Hematopoietic multipotent progenitor cell treated with erythropoietin and hydrocortisone succinate and interleukin-3 and kit ligand, for 8 days (in vitro differentiated cells): Measurements from ENCODE around the gene AFAP1.

Source experiments
- DNase-seq: peaks from one replicate; pipeline ENCODE4 v3.0.0-alpha.2; 2015

AFAP1 gene

DNA sequence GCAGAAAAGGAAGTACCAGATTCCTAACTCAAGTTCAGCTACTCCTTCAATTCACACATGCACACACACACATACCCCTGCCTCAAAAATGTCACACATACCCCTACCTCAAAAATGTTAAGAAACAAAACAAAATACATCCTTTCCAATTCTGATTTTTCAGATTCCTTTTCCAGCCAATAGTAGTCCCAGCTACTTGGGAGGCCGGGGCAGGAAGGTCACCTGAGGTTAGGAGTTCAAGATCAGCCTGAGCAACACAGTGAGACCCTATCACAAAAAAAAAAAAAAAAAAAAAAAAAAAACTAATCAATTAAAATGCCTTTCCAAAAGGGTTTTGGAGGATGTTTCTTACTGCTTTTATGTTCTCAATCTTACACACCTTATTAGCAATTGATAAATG lies 138.0 kb downstream of the AFAP1 start:
- no peak for DNase-seq

DNA sequence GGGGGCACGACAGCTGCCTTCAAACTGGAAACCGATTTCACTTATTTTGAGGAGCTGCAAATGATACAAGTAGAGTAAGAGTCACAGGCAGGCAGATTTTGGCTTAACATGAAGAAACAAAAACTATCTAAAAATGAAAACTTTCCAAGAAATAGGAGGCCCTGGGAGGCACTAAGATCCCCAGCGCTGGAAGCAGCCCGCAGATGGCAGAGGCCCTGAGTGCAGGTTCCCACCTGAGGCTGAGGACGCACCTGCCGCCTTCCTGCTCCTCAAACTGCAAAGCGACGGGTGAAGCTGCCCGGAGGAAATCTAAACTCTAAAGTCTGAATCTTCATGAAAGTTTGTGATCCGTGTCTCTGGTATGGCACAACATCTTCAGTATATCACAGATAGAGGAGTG lies 138.7 kb downstream of the AFAP1 start:
- no peak for DNase-seq

DNA sequence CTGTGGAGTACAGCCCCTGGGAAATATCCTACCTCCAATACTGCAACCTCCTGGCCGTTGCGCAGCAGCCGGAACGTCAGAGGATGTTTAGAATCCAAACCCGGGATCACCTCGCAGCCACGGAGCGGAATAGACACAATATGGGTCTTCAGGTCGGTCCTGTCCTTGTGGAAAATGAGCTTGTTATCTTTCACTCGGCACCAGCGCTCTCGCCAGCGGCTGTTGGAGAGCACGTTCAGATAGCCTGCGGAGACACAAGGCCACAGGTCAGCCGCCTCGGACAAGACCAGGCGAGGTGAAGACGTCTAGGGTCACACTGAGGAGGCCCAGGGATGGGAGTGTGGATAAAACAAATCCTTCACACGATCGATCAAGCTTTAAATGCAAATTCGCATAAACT lies 139.3 kb downstream of the AFAP1 start:
- no peak for DNase-seq

- DNase-seq, result no peak
Measured at GRCh38 chr4:7799736-7800135, 139.9 kb downstream of the AFAP1 start.

DNA sequence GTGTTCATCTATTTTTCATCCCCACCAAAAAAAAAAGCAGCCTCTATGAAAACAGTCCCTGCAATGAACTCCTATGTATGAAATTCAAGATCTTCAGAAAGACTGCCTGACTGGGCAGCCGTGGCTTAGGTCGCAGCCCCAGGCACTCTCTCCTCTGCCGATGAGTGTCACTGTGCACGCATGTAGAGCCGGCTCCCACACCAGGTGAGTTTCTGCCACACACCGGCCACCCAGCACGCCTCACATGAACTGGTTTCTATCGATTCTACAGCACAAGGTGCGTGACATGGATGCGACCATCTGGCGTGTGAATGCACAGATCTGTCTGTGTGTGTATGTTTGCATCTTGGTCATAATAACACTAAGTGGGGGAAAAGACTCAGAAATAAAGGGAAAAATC lies 140.4 kb downstream of the AFAP1 start:
- no peak for DNase-seq

GRCh38 chr4:7798178-7798995 lies 141.3 kb downstream of the AFAP1 start:
- no peak for DNase-seq

DNA sequence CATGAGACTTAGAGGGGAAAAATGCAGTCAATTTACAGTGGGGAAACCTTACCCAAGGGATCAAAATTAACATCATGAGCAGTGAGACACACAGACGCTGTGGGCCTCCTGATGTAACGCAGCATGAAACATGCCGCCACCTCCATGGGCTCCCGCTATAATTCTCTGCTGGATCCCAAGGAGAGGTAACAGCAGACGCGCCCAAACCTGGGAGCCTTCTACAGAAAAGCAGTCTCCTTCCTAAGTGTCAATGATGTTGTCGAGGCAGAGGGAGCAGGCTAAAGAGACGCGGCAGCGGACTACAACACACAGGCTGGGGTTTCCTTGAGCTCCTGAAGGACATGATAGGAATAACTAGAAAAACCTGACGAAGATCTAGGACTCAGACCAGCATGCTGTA lies 142.3 kb downstream of the AFAP1 start:
- no peak for DNase-seq

- DNase-seq, result no peak
Measured at GRCh38 chr4:7795983-7796382, 143.7 kb downstream of the AFAP1 start.

GRCh38 chr4:7793186-7793585 lies 146.5 kb downstream of the AFAP1 start:
- DNase-seq, result peak; percentile 37

- DNase-seq, result no peak
Measured at GRCh38 chr4:7792616-7793015, 147.0 kb downstream of the AFAP1 start.

DNA sequence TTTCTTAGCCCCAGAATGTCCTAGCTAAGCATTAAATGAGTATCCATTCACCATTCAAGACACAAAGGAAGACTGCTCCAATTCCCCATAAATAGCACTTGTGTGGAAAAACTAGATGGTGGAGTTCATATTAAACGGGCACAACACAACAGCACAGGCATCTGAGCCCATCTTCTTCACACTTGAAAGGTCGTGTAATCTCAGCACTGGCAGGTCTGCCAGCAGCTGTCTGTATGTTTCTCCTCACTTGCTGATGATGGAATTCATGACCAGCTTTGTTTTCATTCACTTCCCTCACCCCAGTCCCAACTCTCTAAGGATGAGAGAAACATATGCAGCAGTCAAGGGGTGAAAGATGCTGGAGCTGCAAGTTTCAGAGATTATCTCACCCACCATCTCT lies 148.7 kb downstream of the AFAP1 start:
- no peak for DNase-seq

- DNase-seq, result no peak
Measured at GRCh38 chr4:7790023-7790422, 149.6 kb downstream of the AFAP1 start.

DNA sequence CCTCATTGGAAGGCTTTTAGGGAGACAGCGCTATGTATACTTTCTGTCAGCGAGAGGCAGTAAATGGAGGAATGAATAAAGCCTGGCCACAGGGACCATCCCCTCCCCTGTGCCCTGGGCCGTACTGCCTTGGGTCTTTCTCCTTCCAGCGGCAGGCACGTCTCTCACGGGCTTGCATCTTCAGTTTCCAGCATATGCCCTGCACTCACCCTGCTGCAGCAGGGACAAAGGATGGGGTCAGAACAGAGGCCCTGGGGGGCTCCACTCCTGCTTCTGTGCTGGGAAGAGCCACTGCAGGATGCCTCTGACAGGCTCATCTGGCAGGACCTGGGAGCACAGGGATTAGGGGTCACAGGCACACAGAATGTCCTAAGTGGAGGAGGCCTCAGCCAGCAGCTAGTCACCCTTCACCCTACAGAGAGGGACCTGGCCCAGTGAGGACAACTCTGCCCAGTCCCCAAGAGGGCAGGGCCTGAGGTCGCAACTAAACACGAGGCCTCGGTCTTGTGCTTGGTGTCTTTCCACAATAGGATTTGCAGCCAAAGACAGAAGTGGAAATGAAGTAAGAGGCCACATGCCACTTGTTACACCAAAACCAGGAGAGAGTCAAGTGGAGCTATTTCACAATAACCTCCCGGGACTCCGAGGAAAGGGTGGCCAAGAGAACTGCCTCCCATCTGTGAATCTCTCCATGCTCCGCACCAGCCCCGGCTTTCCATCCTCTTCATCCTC lies 150.8 kb downstream of the AFAP1 start:
- no peak for DNase-seq

- no peak for DNase-seq
Measured at GRCh38 chr4:7788193-7788592, 151.5 kb downstream of the AFAP1 start.

DNA sequence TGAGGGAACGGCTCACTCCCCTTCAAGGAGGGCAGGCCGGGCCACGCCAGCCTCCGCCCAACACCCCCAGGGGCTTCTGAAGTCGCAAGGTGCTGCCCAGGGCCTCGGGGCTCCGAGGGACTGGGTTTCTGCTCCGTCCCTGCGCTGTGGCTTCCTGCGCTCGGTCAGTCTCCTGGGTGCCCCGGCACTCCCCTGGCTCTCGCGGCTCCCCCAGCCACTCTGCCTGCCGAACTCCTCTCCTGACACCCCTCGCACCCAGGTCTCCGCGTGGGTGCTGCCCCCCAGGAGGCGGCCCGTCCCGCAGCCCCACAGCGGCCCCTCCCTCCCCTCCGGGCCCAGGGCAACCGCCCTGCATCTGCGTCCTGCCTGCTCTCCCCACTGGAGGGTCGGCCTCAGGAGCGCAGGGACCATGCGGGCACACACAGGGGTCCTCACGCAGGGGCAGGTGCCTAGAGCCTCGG lies 151.9 kb downstream of the AFAP1 start:
- DNase-seq, result no peak

DNA sequence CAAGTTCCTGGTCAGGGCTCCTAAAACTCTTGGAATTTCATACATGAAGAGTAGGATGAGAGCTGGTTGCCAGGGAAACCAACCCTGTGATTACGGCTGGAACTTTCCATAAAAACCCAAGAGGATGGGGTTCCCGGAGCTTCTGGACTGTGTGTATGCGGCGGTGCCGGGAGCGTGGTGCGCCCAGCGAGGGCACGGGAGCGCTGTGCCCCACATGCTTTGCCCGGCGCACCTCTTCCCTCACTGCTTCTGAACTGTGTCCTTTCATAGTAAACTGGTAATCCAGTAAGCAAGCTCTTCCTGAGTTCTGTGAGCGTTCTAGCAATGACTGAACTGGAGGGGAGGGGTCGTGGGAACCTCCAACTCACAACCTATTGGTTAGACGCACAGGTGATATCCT lies 152.6 kb downstream of the AFAP1 start:
- no peak for DNase-seq

DNA sequence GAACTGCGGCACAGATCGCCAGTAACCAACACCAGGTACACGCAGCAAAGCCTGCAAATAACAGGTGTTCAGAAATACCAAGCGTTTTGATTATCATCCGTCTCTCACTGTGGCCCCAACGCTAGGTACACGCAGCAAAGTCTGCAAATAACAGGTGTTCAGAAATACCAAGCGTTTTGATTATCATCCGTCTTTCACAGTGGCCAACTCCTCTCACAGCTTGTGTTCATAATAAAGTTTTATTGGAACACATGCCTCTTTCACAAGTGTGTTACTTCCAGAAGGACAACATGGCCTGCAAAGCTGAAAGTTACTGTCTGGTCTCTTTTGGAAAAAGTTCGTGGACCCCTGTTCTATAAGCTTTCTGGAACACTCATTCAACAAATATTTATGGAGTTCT lies 153.1 kb downstream of the AFAP1 start:
- no peak for DNase-seq

DNA sequence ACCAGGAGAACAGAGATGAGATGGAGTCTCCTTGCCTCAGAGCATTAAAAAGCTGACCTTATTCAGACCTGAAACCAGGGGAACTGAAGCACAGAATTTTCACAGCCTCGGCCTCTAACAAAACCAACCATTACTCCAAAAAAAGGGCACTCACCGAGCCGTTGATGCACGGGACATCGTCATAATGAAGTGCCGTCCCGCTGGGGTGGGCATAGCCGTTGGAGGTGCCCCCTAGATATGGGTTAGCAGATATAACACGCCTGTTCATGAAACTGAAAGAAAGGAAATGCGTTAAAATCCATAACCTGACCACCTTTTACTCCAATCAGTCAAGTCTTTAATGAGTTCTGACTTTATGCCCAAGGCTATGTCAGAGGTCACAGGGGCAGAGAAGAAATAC lies 153.6 kb downstream of the AFAP1 start:
- DNase-seq, result no peak

GRCh38 chr4:7785017-7785416 lies 154.6 kb downstream of the AFAP1 start:
- DNase-seq, result no peak

DNA sequence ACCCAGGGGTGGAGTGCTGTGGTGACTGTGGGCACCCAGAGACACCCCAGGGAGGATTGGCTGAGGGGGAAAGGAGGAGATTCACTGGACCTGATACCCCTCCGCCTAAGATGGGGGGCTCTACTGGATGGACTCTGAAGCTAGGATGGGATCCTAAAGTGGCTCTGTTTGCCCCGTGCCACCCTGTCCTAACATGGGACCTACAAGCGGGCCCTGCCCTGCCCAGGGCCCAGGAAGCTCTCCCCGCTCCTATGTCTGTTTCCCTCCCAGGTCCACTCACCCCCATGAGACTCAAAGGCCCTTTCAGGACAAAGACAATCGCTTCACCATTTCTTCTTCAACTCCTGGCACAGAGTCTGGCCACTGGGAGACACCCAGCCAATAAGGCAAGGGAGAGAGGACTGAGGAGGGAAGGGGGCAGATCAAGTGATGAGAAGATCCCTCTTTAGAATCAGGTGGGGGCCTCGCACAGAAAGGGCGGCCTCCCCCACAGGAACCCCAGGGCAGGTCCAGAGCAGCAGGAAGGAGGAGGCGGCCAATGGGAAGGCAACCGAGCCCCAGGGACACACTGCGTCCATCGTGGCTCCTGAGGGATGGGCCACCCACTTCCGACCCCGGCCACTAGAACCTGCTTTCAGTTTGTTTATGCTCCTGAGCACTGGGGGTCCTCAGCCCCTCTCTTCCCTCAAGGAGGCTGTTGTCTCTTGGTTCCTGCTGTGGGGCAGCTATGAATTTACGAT lies 155.4 kb downstream of the AFAP1 start:
- no peak for DNase-seq

DNA sequence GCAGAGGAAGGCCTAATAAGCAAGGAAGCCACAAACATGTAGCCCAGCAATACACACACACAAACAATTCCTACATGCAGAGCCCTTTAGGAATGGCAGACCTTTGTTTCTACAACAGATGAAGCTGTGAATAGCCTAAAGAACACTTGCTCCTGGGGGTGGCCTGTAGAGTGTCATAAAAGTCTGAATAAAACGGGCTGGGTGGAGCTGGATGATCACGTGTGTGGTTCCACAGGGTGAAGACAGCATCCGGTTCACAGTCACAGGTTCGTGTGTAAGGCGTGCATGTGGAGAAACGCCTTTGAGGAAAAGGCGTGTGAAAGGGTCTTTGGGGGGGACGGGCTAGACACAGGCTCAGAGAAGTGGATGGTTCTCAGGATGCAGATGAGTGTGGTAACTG lies 156.1 kb downstream of the AFAP1 start:
- no peak for DNase-seq

DNA sequence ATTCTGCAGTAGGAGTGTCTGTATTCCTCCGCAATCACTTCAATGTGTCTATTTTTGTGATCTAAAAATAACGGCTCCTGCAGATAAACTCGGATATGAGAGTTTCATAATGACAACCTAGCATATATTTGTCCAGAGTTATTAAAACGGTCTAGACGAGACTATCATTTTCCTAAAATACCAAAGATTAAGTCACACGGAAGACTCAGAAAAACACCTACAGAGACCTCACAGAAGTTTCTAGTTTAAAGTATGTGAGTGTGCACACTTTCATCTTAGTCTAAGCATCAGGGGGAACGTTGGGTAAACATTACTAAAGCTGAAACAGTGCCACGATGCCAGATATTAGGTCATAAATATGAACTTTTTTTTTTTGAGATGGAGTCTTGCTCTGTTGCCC lies 156.9 kb downstream of the AFAP1 start:
- no peak for DNase-seq

DNA sequence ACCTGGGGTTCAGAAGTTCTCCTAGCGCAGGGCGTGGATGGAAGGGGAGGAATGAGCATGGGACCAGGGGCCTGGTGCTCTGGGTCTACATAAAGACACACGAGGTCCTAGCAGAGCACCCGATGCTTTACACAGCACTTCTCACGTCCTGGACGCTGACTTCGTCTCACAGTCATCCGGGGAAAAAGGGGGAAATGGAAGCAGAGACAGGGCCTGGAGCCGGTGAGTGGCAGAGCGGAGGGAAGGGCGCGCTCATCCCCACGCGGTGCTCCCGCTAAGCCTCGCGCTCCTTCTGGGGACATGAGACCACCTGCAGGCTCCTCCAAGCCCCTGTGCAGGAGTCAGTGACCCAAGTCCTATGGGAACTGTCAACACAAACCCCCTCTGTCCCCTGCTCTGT lies 157.7 kb downstream of the AFAP1 start:
- DNase-seq, result no peak

- DNase-seq, result peak; percentile 56
Measured at GRCh38 chr4:7781366-7781765, 158.3 kb downstream of the AFAP1 start.
